ENCODE measurements around the gene EID3.

Gene EID3

GRCh38 chr12:104286516-104287482 lies 16.7 kb upstream of the EID3 start:
- peak overlapping the region; percentile 98 for H3K27ac ChIP-seq
- POLR2A ChIA-PET (ENCODE audit: low non-redundant PET), result interaction anchor here (2.3 kb wide), 1 partner anchor 67 kb away, joined by 11 read pairs; no protein-coding TSS in a partner anchor
- CTCF ChIA-PET, result interaction anchor here (0.6 to 1.4 kb wide), 4 partner anchors 10 to 71 kb away, joined by 3 to 4 read pairs (median 4); no protein-coding TSS in a partner anchor
- peak; percentile 87 for DNase-seq (ENCODE audit: low spot score)
- TF ChIP-seq CTCF (conservative IDR thresholded peaks at IDR 0.05; ENCODE audit: low read depth), result no peak

GRCh38 chr12:104288635-104289274 lies 14.8 kb upstream of the EID3 start:
- peak overlapping the region; percentile 98 for H3K27ac ChIP-seq
- no peak for TF ChIP-seq CTCF (conservative IDR thresholded peaks at IDR 0.05; ENCODE audit: low read depth)
- CTCF ChIA-PET, result interaction anchor here (0.8 to 1.1 kb wide), 4 partner anchors 46 to 239 kb away, joined by 3 to 9 read pairs (median 6); partner anchors contain the start of genes GLT8D2 and TXNRD1
- POLR2A ChIA-PET (ENCODE audit: low non-redundant PET), result interaction anchor here (2.3 kb wide), 1 partner anchor 69 kb away, joined by 11 read pairs; no protein-coding TSS in a partner anchor
- peak; percentile 88 for DNase-seq (ENCODE audit: low spot score)

GRCh38 chr12:104290320-104290719 lies 13.2 kb upstream of the EID3 start:
- no peak overlapping the region; the same call in 1 of the 2 replicates for H3K27ac ChIP-seq
- POLR2A ChIA-PET (ENCODE audit: low non-redundant PET), result no interaction called here
- no peak for DNase-seq (ENCODE audit: low spot score)
- CTCF ChIA-PET, result no interaction called here
- no peak for TF ChIP-seq CTCF (conservative IDR thresholded peaks at IDR 0.05; ENCODE audit: low read depth)

GRCh38 chr12:104290855-104291254 lies 12.7 kb upstream of the EID3 start:
- POLR2A ChIA-PET (ENCODE audit: low non-redundant PET), result no interaction called here
- no peak for DNase-seq (ENCODE audit: low spot score)
- CTCF ChIA-PET, result interaction anchor here (0.6 kb wide), 1 partner anchor 687 kb away, joined by 3 read pairs; no protein-coding TSS in a partner anchor
- H3K27ac ChIP-seq, result no peak overlapping the region
- no peak for TF ChIP-seq CTCF (conservative IDR thresholded peaks at IDR 0.05; ENCODE audit: low read depth)

GRCh38 chr12:104291867-104292524 lies 11.5 kb upstream of the EID3 start:
- peak overlapping the region; percentile 52 for H3K27ac ChIP-seq
- TF ChIP-seq CTCF (conservative IDR thresholded peaks at IDR 0.05; ENCODE audit: low read depth), result no peak
- DNase-seq (ENCODE audit: low spot score), result no peak
- ChIA-PET CTCF (interaction anchor here (0.9 kb wide), 1 partner anchor 76 kb away, joined by 4 read pairs; the partner anchor contains the start of gene TXNRD1), POLR2A (ENCODE audit: low non-redundant PET) (no interaction called here)

Measured in RWPE1 (cell line).